IgD-negative memory B cell (primary cell): ENCODE data around the gene TRIM44. TPM values are rescaled to one million over a fixed set of nuclear protein-coding genes. Genes with fewer than 3 reads are reported as not detected.
A peak's percentile ranks its signal among the peaks of the same experiment; 100 is the strongest.

Experiments used
- H3K27ac Mint-ChIP-seq, 3 donors: one replicate each; pipeline ENCODE4 v1.8.0; 2020 to 2022; ENCODE audit warnings: mild to moderate bottlenecking in 3 of 3, mixed read lengths in 3 of 3, moderate library complexity in 1 of 3
- H3K27me3 Mint-ChIP-seq: one replicate; pipeline ENCODE4 v1.8.0; 2021; ENCODE audit warnings: mixed read lengths
- H3K36me3 Mint-ChIP-seq: one replicate; pipeline ENCODE4 v1.8.0; 2020; ENCODE audit warnings: mild to moderate bottlenecking, mixed read lengths
- H3K4me1 Mint-ChIP-seq, 3 donors: one replicate each; pipeline ENCODE4 v1.8.0; 2020 to 2022; ENCODE audit warnings: mixed read lengths in 3 of 3, mild to moderate bottlenecking in 1 of 3
- H3K4me3 Mint-ChIP-seq, 4 donors: one replicate each; pipeline ENCODE4 v1.8.0; 2020 to 2022; ENCODE audit warnings: mild to moderate bottlenecking in 4 of 4, mixed read lengths in 4 of 4, moderate library complexity in 3 of 4
- H3K9me3 Mint-ChIP-seq, 3 donors: one replicate each; pipeline ENCODE4 v1.8.0; 2020 to 2021; ENCODE audit warnings: mixed read lengths in 3 of 3, mild to moderate bottlenecking in 1 of 3
- polyA plus RNA-seq: library from polyadenylated mRNA; unstranded; fragments of 300-500 nt; fragmentation: Illumina TruSeq; gene quantifications from one replicate; pipeline ENCODE4 v1.2.3, GENCODE V29; 2021

The TRIM44 gene
- polyA plus RNA-seq, 1 donor from 2014 or later: 42.0 TPM

GRCh38 chr11:35800970-35801953, 138.7 kb downstream of the TRIM44 start:
- Mint-ChIP-seq H3K9me3 (no peaks in the 10 kb centered on the region), H3K27ac (peak overlapping the region in 2 of 3 donors; percentile 64 to 89), H3K4me1 (peaks cover 8 to 20% (median 10%) of the 10 kb centered on the region in 3 donors), H3K27me3 (no peaks in the 10 kb centered on the region), H3K36me3 (peaks cover 8% of the 10 kb centered on the region), H3K4me3 (no peak overlapping the region)

- Mint-ChIP-seq H3K27me3 (no peaks in the 10 kb centered on the region), H3K27ac (no peak overlapping the region), H3K4me3 (no peak overlapping the region), H3K4me1 (peaks cover 8 to 20% (median 10%) of the 10 kb centered on the region in 3 donors), H3K36me3 (peaks cover 12% of the 10 kb centered on the region), H3K9me3 (no peaks in the 10 kb centered on the region)
Measured at GRCh38 chr11:35802221-35802620, 139.6 kb downstream of the TRIM44 start.

GRCh38 chr11:35802672-35803071, 140.1 kb downstream of the TRIM44 start:
- Mint-ChIP-seq H3K36me3 (peaks cover 13% of the 10 kb centered on the region), H3K4me1 (peaks cover 8 to 20% (median 10%) of the 10 kb centered on the region in 3 donors), H3K9me3 (no peaks in the 10 kb centered on the region), H3K27me3 (no peaks in the 10 kb centered on the region), H3K4me3 (no peak overlapping the region), H3K27ac (no peak overlapping the region)

- no peaks in the 10 kb centered on the region for H3K27me3 Mint-ChIP-seq
- no peak overlapping the region for H3K4me3 Mint-ChIP-seq
- H3K27ac Mint-ChIP-seq: no peak overlapping the region
- no peaks in the 10 kb centered on the region for H3K9me3 Mint-ChIP-seq
- H3K4me1 Mint-ChIP-seq: peaks cover 8 to 20% (median 10%) of the 10 kb centered on the region in 3 donors
- peaks cover 13% of the 10 kb centered on the region for H3K36me3 Mint-ChIP-seq
Measured at GRCh38 chr11:35803115-35803514, 140.5 kb downstream of the TRIM44 start.

GRCh38 chr11:35804451-35805040, 142.0 kb downstream of the TRIM44 start:
- peaks cover 14% of the 10 kb centered on the region for H3K36me3 Mint-ChIP-seq

GRCh38 chr11:35809561-35809960, 147.0 kb downstream of the TRIM44 start:
- Mint-ChIP-seq H3K4me1 (no peaks in the 10 kb centered on the region), H3K4me3 (no peak overlapping the region), H3K9me3 (no peaks in the 10 kb centered on the region), H3K36me3 (peaks cover 13% of the 10 kb centered on the region), H3K27me3 (no peaks in the 10 kb centered on the region), H3K27ac (no peak overlapping the region)

More at GRCh38 chr11:35804451-35805040, 142.0 kb downstream of the TRIM44 start:
- H3K9me3 Mint-ChIP-seq: no peaks in the 10 kb centered on the region
- H3K4me1 Mint-ChIP-seq: peaks cover 8 to 17% (median 8%) of the 10 kb centered on the region in 3 donors
- no peaks in the 10 kb centered on the region for H3K27me3 Mint-ChIP-seq
- no peak overlapping the region for H3K4me3 Mint-ChIP-seq
- H3K27ac Mint-ChIP-seq: no peak overlapping the region

- peaks cover 13% of the 10 kb centered on the region for H3K36me3 Mint-ChIP-seq
- H3K27ac Mint-ChIP-seq: no peak overlapping the region
- H3K4me1 Mint-ChIP-seq: no peaks in the 10 kb centered on the region
- H3K9me3 Mint-ChIP-seq: no peaks in the 10 kb centered on the region
- H3K27me3 Mint-ChIP-seq: no peaks in the 10 kb centered on the region
- H3K4me3 Mint-ChIP-seq: no peak overlapping the region
Measured at GRCh38 chr11:35810045-35810645, 147.6 kb downstream of the TRIM44 start.

- Mint-ChIP-seq H3K27ac (no peak overlapping the region), H3K4me1 (no peaks in the 10 kb centered on the region), H3K27me3 (no peaks in the 10 kb centered on the region), H3K4me3 (no peak overlapping the region), H3K9me3 (no peaks in the 10 kb centered on the region), H3K36me3 (peaks cover 13% of the 10 kb centered on the region)
Measured at GRCh38 chr11:35811783-35812182, 149.2 kb downstream of the TRIM44 start.

GRCh38 chr11:35812828-35813227, 150.3 kb downstream of the TRIM44 start:
- H3K36me3 Mint-ChIP-seq: peaks cover 12% of the 10 kb centered on the region
- H3K27me3 Mint-ChIP-seq: no peaks in the 10 kb centered on the region
- no peak overlapping the region for H3K27ac Mint-ChIP-seq
- H3K4me1 Mint-ChIP-seq: no peaks in the 10 kb centered on the region
- no peak overlapping the region for H3K4me3 Mint-ChIP-seq
- no peaks in the 10 kb centered on the region for H3K9me3 Mint-ChIP-seq

- no peaks in the 10 kb centered on the region for H3K9me3 Mint-ChIP-seq
- no peak overlapping the region for H3K4me3 Mint-ChIP-seq
- H3K4me1 Mint-ChIP-seq: no peaks in the 10 kb centered on the region
- peaks cover 12% of the 10 kb centered on the region for H3K36me3 Mint-ChIP-seq
- no peak overlapping the region for H3K27ac Mint-ChIP-seq
- no peaks in the 10 kb centered on the region for H3K27me3 Mint-ChIP-seq
Measured at GRCh38 chr11:35814081-35814695, 151.6 kb downstream of the TRIM44 start.

GRCh38 chr11:35814720-35815305, 152.2 kb downstream of the TRIM44 start:
- H3K36me3 Mint-ChIP-seq: peaks cover 10% of the 10 kb centered on the region
- no peak overlapping the region for H3K27ac Mint-ChIP-seq
- H3K4me3 Mint-ChIP-seq: no peak overlapping the region
- H3K27me3 Mint-ChIP-seq: no peaks in the 10 kb centered on the region
- H3K4me1 Mint-ChIP-seq: no peaks in the 10 kb centered on the region
- H3K9me3 Mint-ChIP-seq: no peaks in the 10 kb centered on the region

GRCh38 chr11:35815556-35816315, 153.2 kb downstream of the TRIM44 start:
- no peaks in the 10 kb centered on the region for H3K27me3 Mint-ChIP-seq
- H3K4me1 Mint-ChIP-seq: no peaks in the 10 kb centered on the region
- H3K36me3 Mint-ChIP-seq: peaks cover 10% of the 10 kb centered on the region
- H3K27ac Mint-ChIP-seq: no peak overlapping the region
- H3K9me3 Mint-ChIP-seq: no peaks in the 10 kb centered on the region
- H3K4me3 Mint-ChIP-seq: no peak overlapping the region

- Mint-ChIP-seq H3K36me3 (peaks cover 10% of the 10 kb centered on the region), H3K27me3 (no peaks in the 10 kb centered on the region), H3K9me3 (no peaks in the 10 kb centered on the region), H3K4me1 (peaks cover 4 to 8% (median 5%) of the 10 kb centered on the region in 3 donors), H3K4me3 (no peak overlapping the region), H3K27ac (no peak overlapping the region)
Measured at GRCh38 chr11:35820614-35821013, 158.0 kb downstream of the TRIM44 start.
